Raji (cell line): ENCODE measurements around the gene CRYGN.

Experiments used
- POLR2A ChIP-seq: IDR thresholded peaks from 2 replicates; pipeline ENCODE4 v1.6.1; 2011; ENCODE audit warnings: low read depth, low read length, control low read depth; ENCODE audit not compliant: insufficient read depth

The CRYGN gene

GRCh38 chr7:151399906-151400305 is 40.0 kb downstream of the CRYGN start:
- TF ChIP-seq POLR2A = no peak

GRCh38 chr7:151399305-151399601 is 40.7 kb downstream of the CRYGN start:
- no peak for TF ChIP-seq POLR2A

- no peak for TF ChIP-seq POLR2A
Measured at GRCh38 chr7:151398446-151399304, 41.3 kb downstream of the CRYGN start.

GRCh38 chr7:151397026-151397425 is 42.9 kb downstream of the CRYGN start:
- TF ChIP-seq POLR2A = no peak

GRCh38 chr7:151396328-151396970 is 43.5 kb downstream of the CRYGN start:
- no peak for TF ChIP-seq POLR2A

GRCh38 chr7:151395036-151395367 is 44.9 kb downstream of the CRYGN start:
- TF ChIP-seq POLR2A = no peak

GRCh38 chr7:151394076-151395035 is 45.6 kb downstream of the CRYGN start:
- TF ChIP-seq POLR2A = no peak

- no peak for TF ChIP-seq POLR2A
Measured at GRCh38 chr7:151393031-151393977, 46.6 kb downstream of the CRYGN start.

GRCh38 chr7:151392426-151392825 is 47.5 kb downstream of the CRYGN start:
- TF ChIP-seq POLR2A = no peak

GRCh38 chr7:151392002-151392401 is 47.9 kb downstream of the CRYGN start:
- TF ChIP-seq POLR2A = no peak

GRCh38 chr7:151391358-151391730 is 48.6 kb downstream of the CRYGN start:
- no peak for TF ChIP-seq POLR2A

- no peak for TF ChIP-seq POLR2A
Measured at GRCh38 chr7:151390598-151391357, 49.2 kb downstream of the CRYGN start.

- TF ChIP-seq POLR2A = no peak
Measured at GRCh38 chr7:151389768-151390597, 50.0 kb downstream of the CRYGN start.
